H9 (cell line): ENCODE measurements around the gene SYNGR2. TPM values are rescaled to one million over a fixed set of nuclear protein-coding genes. Genes with fewer than 3 reads are reported as not detected.

Source experiments
- DNase-seq: peaks from one replicate; pipeline ENCODE4 v3.0.0-alpha.2; 2017
- H2AFZ ChIP-seq: one replicate; pipeline ENCODE4 v1.6.1; 2013; ENCODE audit warnings: mild to moderate bottlenecking, low read length, control low read depth, moderate library complexity
- H2AK5ac ChIP-seq: 2 replicates; pipeline ENCODE4 v1.6.1; 2013; ENCODE audit warnings: low read length, control low read depth, mixed read lengths; ENCODE audit not compliant: insufficient read length
- H2BK120ac ChIP-seq: one replicate; pipeline ENCODE4 v1.6.1; 2013; ENCODE audit warnings: low read depth, mild to moderate bottlenecking, low read length, control low read depth, inconsistent platforms; ENCODE audit not compliant: poor library complexity, severe bottlenecking
- H2BK12ac ChIP-seq: 2 replicates; pipeline ENCODE4 v1.6.1; 2013; ENCODE audit warnings: low read length, control low read depth, mixed read lengths, low read depth; ENCODE audit not compliant: insufficient read length
- H2BK15ac ChIP-seq: 2 replicates; pipeline ENCODE4 v1.6.1; 2013; ENCODE audit warnings: low read depth, low read length, control low read depth
- H2BK20ac ChIP-seq: one replicate; pipeline ENCODE4 v1.6.1; 2013; ENCODE audit warnings: low read depth, mild to moderate bottlenecking, low read length, control low read depth, inconsistent platforms; ENCODE audit not compliant: poor library complexity, severe bottlenecking
- H2BK5ac ChIP-seq: 2 replicates; pipeline ENCODE4 v1.6.1; 2013; ENCODE audit warnings: low read length, control low read depth, mixed read lengths; ENCODE audit not compliant: insufficient read length
- H3K14ac ChIP-seq: 2 replicates; pipeline ENCODE4 v1.6.1; 2013; ENCODE audit warnings: low read length, control low read depth; ENCODE audit not compliant: insufficient read depth
- H3K18ac ChIP-seq: 2 replicates; pipeline ENCODE4 v1.6.1; 2013; ENCODE audit warnings: low read depth, mild to moderate bottlenecking, mixed read lengths, low read length, control low read depth; ENCODE audit not compliant: insufficient read length
- H3K23ac ChIP-seq: 2 replicates; pipeline ENCODE4 v1.6.1; 2013; ENCODE audit warnings: low read length, control low read depth, mixed read lengths, low read depth; ENCODE audit not compliant: insufficient read length
- H3K23me2 ChIP-seq: 2 replicates; pipeline ENCODE4 v1.6.1; 2013; ENCODE audit warnings: low read depth, mild to moderate bottlenecking, mixed read lengths, low read length, control low read depth; ENCODE audit not compliant: insufficient read length, poor library complexity, severe bottlenecking
- H3K27ac ChIP-seq: 2 replicates; pipeline ENCODE4 v1.5.1; 2013; ENCODE audit warnings: low read length, control low read depth, mixed read lengths, low read depth; ENCODE audit not compliant: insufficient read length
- H3K27me3 ChIP-seq: 2 replicates; pipeline ENCODE4 v1.6.1; 2013; ENCODE audit warnings: low read length, control low read depth, inconsistent platforms; ENCODE audit not compliant: insufficient read depth
- H3K4ac ChIP-seq: 2 replicates; pipeline ENCODE4 v1.6.1; 2013; ENCODE audit warnings: low read depth, mild to moderate bottlenecking, control low read depth, inconsistent platforms, low read length, moderate library complexity
- H3K4me1 ChIP-seq: 2 replicates; pipeline ENCODE4 v1.6.1; 2013; ENCODE audit warnings: low read length, control low read depth, inconsistent platforms; ENCODE audit not compliant: insufficient read depth
- H3K4me2 ChIP-seq: 2 replicates; pipeline ENCODE4 v1.6.1; 2013; ENCODE audit warnings: low read length, control low read depth, mixed read lengths; ENCODE audit not compliant: insufficient read length, insufficient read depth
- H3K56ac ChIP-seq: 2 replicates; pipeline ENCODE4 v1.6.1; 2013; ENCODE audit warnings: low read depth, mild to moderate bottlenecking, mixed read lengths, low read length, control low read depth; ENCODE audit not compliant: insufficient read length
- H3K79me1 ChIP-seq: 2 replicates; pipeline ENCODE4 v1.6.1; 2013; ENCODE audit warnings: low read depth, mild to moderate bottlenecking, moderate library complexity, low read length, control low read depth, inconsistent platforms; ENCODE audit not compliant: insufficient read depth, poor library complexity, severe bottlenecking
- H3K79me2 ChIP-seq: 2 replicates; pipeline ENCODE4 v1.6.1; 2013; ENCODE audit warnings: low read length, control low read depth, inconsistent platforms; ENCODE audit not compliant: insufficient read depth
- H3K9ac ChIP-seq: 2 replicates; pipeline ENCODE4 v1.6.1; 2013; ENCODE audit warnings: low read length, control low read depth, mixed read lengths; ENCODE audit not compliant: insufficient read length; ENCODE audit errors: extremely low read depth
- H3K9me3 ChIP-seq: one replicate; pipeline ENCODE4 v1.6.1; 2013; ENCODE audit warnings: low read depth, low read length, inconsistent platforms; ENCODE audit not compliant: control insufficient read depth
- H3T11ph ChIP-seq: one replicate; pipeline ENCODE4 v1.6.1; 2013; ENCODE audit warnings: mild to moderate bottlenecking, low read length, control low read depth, inconsistent platforms
- H4K20me1 ChIP-seq: one replicate; pipeline ENCODE4 v1.6.1; 2013; ENCODE audit not compliant: control insufficient read depth, insufficient read length, insufficient read depth
- H4K5ac ChIP-seq: 2 replicates; pipeline ENCODE4 v1.6.1; 2013; ENCODE audit warnings: low read depth, mild to moderate bottlenecking, mixed read lengths, low read length, control low read depth; ENCODE audit not compliant: insufficient read length
- H4K8ac ChIP-seq: replicated peaks from 2 replicates; pipeline ENCODE4 v1.6.1; 2013; ENCODE audit warnings: low read length, control low read depth, mixed read lengths, low read depth; ENCODE audit not compliant: insufficient read length
- H4K91ac ChIP-seq: 2 replicates; pipeline ENCODE4 v1.6.1; 2013; ENCODE audit warnings: low read depth, mild to moderate bottlenecking, moderate library complexity, mixed read lengths, low read length, control low read depth; ENCODE audit not compliant: insufficient read length
- H3K27ac Mint-ChIP-seq, 3 experiments: 2 replicates in 2 of 3; 3 replicates in 1 of 3; pipeline ENCODE4 v1.8.0; 2020 to 2021; ENCODE audit warnings: mixed read lengths in 3 of 3, mild to moderate bottlenecking in 1 of 3, moderate library complexity in 1 of 3
- H3K27me3 Mint-ChIP-seq: 2 replicates; pipeline ENCODE4 v1.8.0; 2021; ENCODE audit warnings: low read depth, mild to moderate bottlenecking, moderate library complexity, mixed read lengths
- H3K36me3 Mint-ChIP-seq, 3 experiments: 2 replicates in 2 of 3; 3 replicates in 1 of 3; pipeline ENCODE4 v1.8.0; 2020 to 2021; ENCODE audit warnings: low read depth in 3 of 3, mixed read lengths in 3 of 3; ENCODE audit not compliant: insufficient read depth in 1 of 3
- H3K4me1 Mint-ChIP-seq, 2 experiments: 2 replicates each; pipeline ENCODE4 v1.8.0; 2020; ENCODE audit warnings: mixed read lengths in 2 of 2
- H3K4me3 Mint-ChIP-seq, 2 experiments: 2 replicates in 1 of 2; 3 replicates in 1 of 2; pipeline ENCODE4 v1.8.0; 2020 to 2021; ENCODE audit warnings: mild to moderate bottlenecking in 2 of 2, mixed read lengths in 2 of 2, moderate library complexity in 1 of 2
- H3K9me3 Mint-ChIP-seq, 2 experiments: 2 replicates in 1 of 2; 3 replicates in 1 of 2; pipeline ENCODE4 v1.8.0; 2020; ENCODE audit warnings: mild to moderate bottlenecking in 2 of 2, mixed read lengths in 2 of 2, moderate library complexity in 1 of 2
- WGBS: extraction: QIAGEN DNeasy Blood & Tissue Kit; methylation state at CpG from one replicate; pipeline ENCODE4 v1.1.7; 2013; ENCODE audit warnings: missing lambda C conversion rate, low lambda C conversion rate, mixed read lengths; ENCODE audit not compliant: insufficient read length; ENCODE audit errors: extremely low coverage; 5-methylcytosine and 5-hydroxymethylcytosine counted together
- total RNA-seq: library from RNA; stranded (reverse); gene quantifications from 2 replicates; pipeline ENCODE4 v1.2.1, GENCODE V29; 2021
- TF ChIP-seq, protein P1 (sequence below): fragments of 200-600 bp; sonication (generic); conservative IDR thresholded peaks from 3 replicates; pipeline ENCODE4 v1.8.0; 2021; ENCODE audit warnings: antibody characterized with exemption, mild to moderate bottlenecking

The SYNGR2 gene
- total RNA-seq, 1 experiment from 2014 or later = 41.0 TPM

DNA sequence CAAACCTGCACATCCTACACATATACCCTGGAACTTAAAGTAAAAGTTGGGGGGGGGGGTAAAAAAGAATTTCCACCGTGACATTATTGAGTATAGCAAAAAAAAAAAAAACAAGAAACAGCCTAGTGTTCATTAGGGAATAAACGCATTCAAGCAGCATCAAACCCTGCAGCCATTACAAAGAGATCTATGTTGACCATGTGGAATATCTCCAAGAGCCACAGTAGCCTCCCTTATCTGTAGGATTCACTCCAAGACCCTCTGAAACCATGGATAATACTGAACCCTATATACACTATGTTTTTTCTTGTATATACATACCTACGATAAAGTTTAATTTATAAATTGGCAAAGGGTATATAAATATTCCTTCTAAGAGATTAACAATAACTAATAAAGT lies 40.1 kb downstream of the SYNGR2 start:
- WGBS = no CpG with 5 or more reads among the region's 3 CpGs
- no peak overlapping the region for H3K56ac ChIP-seq
- no peaks in the 10 kb centered on the region for H3K79me2 ChIP-seq
- no peak overlapping the region for H2BK120ac ChIP-seq
- H3T11ph ChIP-seq = no peak overlapping the region
- no peak overlapping the region for H3K4me3 Mint-ChIP-seq
- TF ChIP-seq, protein P1, sequence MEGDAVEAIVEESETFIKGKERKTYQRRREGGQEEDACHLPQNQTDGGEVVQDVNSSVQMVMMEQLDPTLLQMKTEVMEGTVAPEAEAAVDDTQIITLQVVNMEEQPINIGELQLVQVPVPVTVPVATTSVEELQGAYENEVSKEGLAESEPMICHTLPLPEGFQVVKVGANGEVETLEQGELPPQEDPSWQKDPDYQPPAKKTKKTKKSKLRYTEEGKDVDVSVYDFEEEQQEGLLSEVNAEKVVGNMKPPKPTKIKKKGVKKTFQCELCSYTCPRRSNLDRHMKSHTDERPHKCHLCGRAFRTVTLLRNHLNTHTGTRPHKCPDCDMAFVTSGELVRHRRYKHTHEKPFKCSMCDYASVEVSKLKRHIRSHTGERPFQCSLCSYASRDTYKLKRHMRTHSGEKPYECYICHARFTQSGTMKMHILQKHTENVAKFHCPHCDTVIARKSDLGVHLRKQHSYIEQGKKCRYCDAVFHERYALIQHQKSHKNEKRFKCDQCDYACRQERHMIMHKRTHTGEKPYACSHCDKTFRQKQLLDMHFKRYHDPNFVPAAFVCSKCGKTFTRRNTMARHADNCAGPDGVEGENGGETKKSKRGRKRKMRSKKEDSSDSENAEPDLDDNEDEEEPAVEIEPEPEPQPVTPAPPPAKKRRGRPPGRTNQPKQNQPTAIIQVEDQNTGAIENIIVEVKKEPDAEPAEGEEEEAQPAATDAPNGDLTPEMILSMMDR = no peak
- H2BK15ac ChIP-seq = no peak overlapping the region
- no peak for DNase-seq
- no peak overlapping the region for H2AFZ ChIP-seq
- H3K27me3 ChIP-seq = no peaks in the 10 kb centered on the region
- H3K27ac Mint-ChIP-seq = no peak overlapping the region
- H3K18ac ChIP-seq = no peak overlapping the region
- H4K5ac ChIP-seq = no peak overlapping the region
- no peak overlapping the region for H3K23ac ChIP-seq
- H4K20me1 ChIP-seq = no peaks in the 10 kb centered on the region
- H2BK5ac ChIP-seq = no peak overlapping the region
- peaks cover 5 to 31% (median 18%) of the 10 kb centered on the region in 3 experiments; a peak in 6 of 7 replicates for H3K36me3 Mint-ChIP-seq
- no peak overlapping the region for H2BK20ac ChIP-seq
- no peak overlapping the region for H3K14ac ChIP-seq
- H3K79me1 ChIP-seq = no peaks in the 10 kb centered on the region
- no peaks in the 10 kb centered on the region for H3K9me3 ChIP-seq
- no peak overlapping the region for H3K4ac ChIP-seq
- no peaks in the 10 kb centered on the region for H3K4me1 Mint-ChIP-seq
- H3K27ac ChIP-seq = no peak overlapping the region
- no peaks in the 10 kb centered on the region for H3K23me2 ChIP-seq
- no peak overlapping the region for H4K8ac ChIP-seq
- H4K91ac ChIP-seq = no peak overlapping the region
- H3K4me2 ChIP-seq = no peak overlapping the region
- no peak overlapping the region for H2AK5ac ChIP-seq
- no peak overlapping the region for H2BK12ac ChIP-seq
- H3K9me3 Mint-ChIP-seq = peaks cover 0 to 2% of the 10 kb centered on the region in 2 experiments; a peak in 1 of 5 replicates
- H3K4me1 ChIP-seq = no peaks in the 10 kb centered on the region
- H3K9ac ChIP-seq = no peak overlapping the region
- peaks cover 8% of the 10 kb centered on the region for H3K27me3 Mint-ChIP-seq
